ENCODE measurements around the gene IQSEC3. TPM values are rescaled to one million over a fixed set of nuclear protein-coding genes. Genes with fewer than 3 reads are reported as not detected.
A peak's percentile ranks its signal among the peaks of the same experiment; 100 is the strongest.

IQSEC3 gene
- total RNA-seq, 1 experiment from 2014 or later, result 1.7 TPM

- Mint-ChIP-seq H3K27me3 (ENCODE audit: low read depth) (peaks cover 5% of the 10 kb centered on the region; the same call in 1 of the 2 replicates), H3K27ac (no peak overlapping the region), H3K9me3 (no peaks in the 10 kb centered on the region), H3K4me3 (no peak overlapping the region), H3K36me3 (no peaks in the 10 kb centered on the region), H3K4me1 (peaks cover 26% of the 10 kb centered on the region)
- DNase-seq (ENCODE audit: low spot score) (no peak), ATAC-seq (no peak)
- TF ChIP-seq FOXK1 (CRISPR knock-in tag; IDR thresholded peaks at IDR 0.05), result no peak
- TF ChIP-seq, protein P1, sequence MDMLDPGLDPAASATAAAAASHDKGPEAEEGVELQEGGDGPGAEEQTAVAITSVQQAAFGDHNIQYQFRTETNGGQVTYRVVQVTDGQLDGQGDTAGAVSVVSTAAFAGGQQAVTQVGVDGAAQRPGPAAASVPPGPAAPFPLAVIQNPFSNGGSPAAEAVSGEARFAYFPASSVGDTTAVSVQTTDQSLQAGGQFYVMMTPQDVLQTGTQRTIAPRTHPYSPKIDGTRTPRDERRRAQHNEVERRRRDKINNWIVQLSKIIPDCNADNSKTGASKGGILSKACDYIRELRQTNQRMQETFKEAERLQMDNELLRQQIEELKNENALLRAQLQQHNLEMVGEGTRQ (CRISPR knock-in tag; IDR thresholded peaks at IDR 0.05), result peak; percentile 47
- POLR2A ChIA-PET, result no interaction called here
- CTCF ChIA-PET, result interaction anchor here (2.0 to 2.9 kb wide), 2 partner anchors 11 to 55 kb away, joined by 7 to 15 read pairs; no protein-coding TSS in a partner anchor
Observed at GRCh38 chr12:164207-164606, 97.6 kb downstream of the IQSEC3 start.

- no peak for ATAC-seq
- POLR2A ChIA-PET, result no interaction called here
- peaks cover 43% of the 10 kb centered on the region for H3K4me1 Mint-ChIP-seq
Observed at GRCh38 chr12:165862-166368, 99.3 kb downstream of the IQSEC3 start.

GRCh38 chr12:166425-167075, 100.0 kb downstream of the IQSEC3 start:
- Mint-ChIP-seq H3K36me3 (no peaks in the 10 kb centered on the region), H3K4me1 (peaks cover 50% of the 10 kb centered on the region), H3K27me3 (ENCODE audit: low read depth) (peaks cover 8% of the 10 kb centered on the region), H3K4me3 (no peak overlapping the region), H3K9me3 (no peaks in the 10 kb centered on the region), H3K27ac (no peak overlapping the region; the same call in 1 of the 2 replicates)
- ChIA-PET CTCF (interaction anchor here (1.2 to 2.9 kb wide), 4 partner anchors 21 to 53 kb away, joined by 3 to 15 read pairs (median 5); no protein-coding TSS in a partner anchor), POLR2A (no interaction called here)
- ATAC-seq (no peak), DNase-seq (ENCODE audit: low spot score) (no peak)
- no peak for TF ChIP-seq ZBTB21 (CRISPR knock-in tag; IDR thresholded peaks at IDR 0.05; ENCODE audit: borderline replicate concordance)
- no peak for TF ChIP-seq SMAD4 (CRISPR knock-in tag; IDR thresholded peaks at IDR 0.05)
- TF ChIP-seq, protein P2, sequence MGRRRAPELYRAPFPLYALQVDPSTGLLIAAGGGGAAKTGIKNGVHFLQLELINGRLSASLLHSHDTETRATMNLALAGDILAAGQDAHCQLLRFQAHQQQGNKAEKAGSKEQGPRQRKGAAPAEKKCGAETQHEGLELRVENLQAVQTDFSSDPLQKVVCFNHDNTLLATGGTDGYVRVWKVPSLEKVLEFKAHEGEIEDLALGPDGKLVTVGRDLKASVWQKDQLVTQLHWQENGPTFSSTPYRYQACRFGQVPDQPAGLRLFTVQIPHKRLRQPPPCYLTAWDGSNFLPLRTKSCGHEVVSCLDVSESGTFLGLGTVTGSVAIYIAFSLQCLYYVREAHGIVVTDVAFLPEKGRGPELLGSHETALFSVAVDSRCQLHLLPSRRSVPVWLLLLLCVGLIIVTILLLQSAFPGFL (CRISPR knock-in tag; IDR thresholded peaks at IDR 0.05; ENCODE audit: borderline replicate concordance), result no peak
- no peak for TF ChIP-seq IRF1 (CRISPR knock-in tag; IDR thresholded peaks at IDR 0.05)

More at GRCh38 chr12:165862-166368, 99.3 kb downstream of the IQSEC3 start:
- no peak for DNase-seq (ENCODE audit: low spot score)
- Mint-ChIP-seq H3K9me3 (no peaks in the 10 kb centered on the region), H3K4me3 (no peak overlapping the region), H3K27ac (no peak overlapping the region; the same call in 1 of the 2 replicates), H3K36me3 (no peaks in the 10 kb centered on the region), H3K27me3 (ENCODE audit: low read depth) (peaks cover 8% of the 10 kb centered on the region)
- TF ChIP-seq ZNF671 (CRISPR knock-in tag; IDR thresholded peaks at IDR 0.05), result no peak
- TF ChIP-seq EMX1 (CRISPR knock-in tag; IDR thresholded peaks at IDR 0.05), result no peak
- TF ChIP-seq CREM (CRISPR knock-in tag; IDR thresholded peaks at IDR 0.05), result no peak
- no peak for TF ChIP-seq ZNF219 (CRISPR knock-in tag; IDR thresholded peaks at IDR 0.05; ENCODE audit: borderline replicate concordance)
- TF ChIP-seq JUN (CRISPR knock-in tag; IDR thresholded peaks at IDR 0.05), result no peak
- TF ChIP-seq ATF3 (CRISPR knock-in tag; conservative IDR thresholded peaks at IDR 0.05), result no peak
- no peak for TF ChIP-seq AFF4 (CRISPR knock-in tag; IDR thresholded peaks at IDR 0.05; ENCODE audit: borderline replicate concordance)
- no peak for TF ChIP-seq ZNF121 (CRISPR knock-in tag; IDR thresholded peaks at IDR 0.05)
- CTCF ChIA-PET, result interaction anchor here (1.2 to 2.9 kb wide), 4 partner anchors 13 to 54 kb away, joined by 4 to 15 read pairs (median 6); no protein-coding TSS in a partner anchor
